HCT116 (cell line): ENCODE results near the gene IGSF3. TPM values are rescaled to one million over a fixed set of nuclear protein-coding genes. Genes with fewer than 3 reads are reported as not detected.

Experiments used
- ATAC-seq: fragments of 200-7000 bp; cut with Tn5 transposase; 2 replicates; pipeline ENCODE4 v1.9.1; 2020; ENCODE audit warnings: mild to moderate bottlenecking, moderate library complexity
- BruUV-seq: library from RNA; stranded (reverse); fragments of 400-500 nt; replicated peaks from 2 replicates; lab custom pipeline; 2021; lab: Mats Ljungman, UMichigan
- CTCF ChIA-PET: fragments of 300-600 bp; sonication (Branson Sonifier 250); formaldehyde crosslinking; loops from one replicate; lab custom pipeline; 2021; ENCODE audit warnings: antibody characterized with exemption; lab: Charles Lee
- POLR2A ChIA-PET: fragments of 300-600, 350-600 bp; sonication (Branson Sonifier 250); formaldehyde crosslinking; loops from one replicate; lab custom pipeline; 2021; ENCODE audit warnings: antibody characterized with exemption; lab: Charles Lee
- RAD21 ChIA-PET, 2 experiments: fragments of 300-600 bp; sonication (Branson Sonifier 250); formaldehyde crosslinking; loops; one replicate each; lab custom pipeline; 2023; ENCODE audit warnings: low total read pairs in 2 of 2; ENCODE audit not compliant: uncharacterized antibody in 2 of 2, unreplicated experiment in 2 of 2, low non-redundant PET in 1 of 2; lab: Charles Lee
- DNase-seq: peaks from one replicate; pipeline ENCODE4 v3.0.0-alpha.2; 2010; ENCODE audit warnings: low read depth, low spot score
- H2AFZ ChIP-seq: fragments of 200-600 bp; shearing (Covaris generic), sonication (generic); 2 replicates; pipeline ENCODE4 v1.6.1; 2017; ENCODE audit warnings: low read depth, mixed run types, mixed read lengths, antibody characterized with exemption, low read length; ENCODE audit not compliant: poor library complexity, severe bottlenecking
- H3K27ac ChIP-seq: 2 replicates; pipeline ENCODE4 v1.5.1; 2012; ENCODE audit warnings: low read depth, low read length
- H3K27me3 ChIP-seq: fragments of 200-600 bp; sonication (generic); 2 replicates; pipeline ENCODE4 v1.6.1; 2016; ENCODE audit warnings: mixed run types, low read length, mixed read lengths; ENCODE audit not compliant: insufficient read depth
- H3K36me3 ChIP-seq, 2 experiments: fragments of 200-500 bp in 1 of 2; fragments of 200-600 bp in 1 of 2; sonication (Bioruptor generic) in 1 of 2; sonication (generic) in 1 of 2; 2 replicates each; pipeline versions ENCODE4 v1.5.1 to v1.6.1; 2014 to 2016; ENCODE audit warnings: low read length in 2 of 2, inconsistent platforms in 1 of 2, mixed read lengths in 1 of 2, mixed run types in 1 of 2; ENCODE audit not compliant: insufficient read depth in 2 of 2, control insufficient read depth in 1 of 2
- H3K4me1 ChIP-seq, 2 experiments: fragments of 200-600 bp in 1 of 2; sonication (generic) in 1 of 2; 2 replicates each; pipeline versions ENCODE4 v1.5.1 to v1.6.1; 2012 to 2017; ENCODE audit warnings: low read length in 2 of 2, inconsistent platforms in 1 of 2, mild to moderate bottlenecking in 1 of 2, mixed read lengths in 1 of 2, mixed run types in 1 of 2, moderate library complexity in 1 of 2; ENCODE audit not compliant: insufficient read depth in 2 of 2, control insufficient read depth in 1 of 2
- H3K4me2 ChIP-seq: fragments of 200-600 bp; sonication (generic); 2 replicates; pipeline ENCODE4 v1.6.1; 2017; ENCODE audit warnings: mixed run types, low read length, mixed read lengths
- H3K4me3 ChIP-seq, 2 experiments: fragments of 200-600 bp in 1 of 2; sonication (generic) in 1 of 2; replicated peaks in 1 of 2; 2 replicates each; pipeline ENCODE4 v1.5.1; 2011 to 2016; ENCODE audit warnings: low read length in 2 of 2, control low read depth in 1 of 2, low read depth in 1 of 2, mild to moderate bottlenecking in 1 of 2, mixed read lengths in 1 of 2, mixed run types in 1 of 2
- H3K79me2 ChIP-seq: fragments of 200-600 bp; sonication (generic); 2 replicates; pipeline ENCODE4 v1.6.1; 2017; ENCODE audit warnings: mild to moderate bottlenecking, mixed run types, low read length, moderate library complexity, mixed read lengths; ENCODE audit not compliant: insufficient read depth
- H3K9ac ChIP-seq: fragments of 200-600 bp; sonication (generic); 2 replicates; pipeline ENCODE4 v1.6.1; 2016; ENCODE audit warnings: low read length, mixed read lengths
- H3K9me2 ChIP-seq: fragments of 200-600 bp; sonication (generic), shearing (Covaris generic); 2 replicates; pipeline ENCODE4 v1.6.1; 2017; ENCODE audit warnings: mixed run types, mild to moderate bottlenecking, moderate library complexity; ENCODE audit not compliant: insufficient read depth
- H3K9me3 ChIP-seq, 2 experiments: fragments of 200-500 bp in 1 of 2; fragments of 200-600 bp in 1 of 2; sonication (Bioruptor generic) in 1 of 2; sonication (generic) in 1 of 2; 2 replicates each; pipeline ENCODE4 v1.6.1; 2014 to 2017; ENCODE audit warnings: low read length in 2 of 2, mixed read lengths in 2 of 2, inconsistent platforms in 1 of 2, low read depth in 1 of 2, mild to moderate bottlenecking in 1 of 2, mixed run types in 1 of 2, moderate library complexity in 1 of 2; ENCODE audit not compliant: control insufficient read depth in 1 of 2, insufficient read depth in 1 of 2
- H4K20me1 ChIP-seq: fragments of 200-600 bp; sonication (generic), shearing (Covaris generic); 2 replicates; pipeline ENCODE4 v1.6.1; 2017; ENCODE audit warnings: mixed run types, mild to moderate bottlenecking, moderate library complexity; ENCODE audit not compliant: insufficient read depth
- CBX3 ChIP-seq: IDR thresholded peaks from 2 replicates; pipeline ENCODE4 v1.6.1; 2012; ENCODE audit warnings: low read depth
- CEBPB ChIP-seq: IDR thresholded peaks from 2 replicates; pipeline ENCODE4 v1.6.1; 2012; ENCODE audit warnings: low read depth
- EZH2 ChIP-seq: fragments of 200-600 bp; sonication (generic); IDR thresholded peaks from 2 replicates; pipeline ENCODE4 v1.6.1; 2017; ENCODE audit warnings: antibody characterized with exemption, mixed run types
- EZH2phosphoT487 ChIP-seq: fragments of 200-600 bp; IDR thresholded peaks from 2 replicates; pipeline ENCODE4 v1.6.1; 2018; ENCODE audit warnings: antibody characterized with exemption, borderline replicate concordance
- FOSL1 ChIP-seq: IDR thresholded peaks from 2 replicates; pipeline ENCODE4 v1.6.1; 2012; ENCODE audit warnings: low read depth
- JUND ChIP-seq: IDR thresholded peaks from 2 replicates; pipeline ENCODE4 v1.6.1; 2012
- POLR2A ChIP-seq: IDR thresholded peaks from 2 replicates; pipeline ENCODE4 v1.7.0; 2011; ENCODE audit warnings: borderline replicate concordance; ENCODE audit not compliant: insufficient read depth, insufficient read length; ENCODE audit errors: extremely low read depth
- POLR2AphosphoS5 ChIP-seq: IDR thresholded peaks from 2 replicates; pipeline ENCODE4 v1.6.1; 2011; ENCODE audit warnings: mild to moderate bottlenecking, low read depth, low read length, moderate library complexity
- RAD21 ChIP-seq: IDR thresholded peaks from 2 replicates; pipeline ENCODE4 v1.6.1; 2012; ENCODE audit warnings: low read depth, mild to moderate bottlenecking
- SP1 ChIP-seq: IDR thresholded peaks from 2 replicates; pipeline ENCODE4 v1.6.1; 2012; ENCODE audit warnings: low read depth
- SRF ChIP-seq: IDR thresholded peaks from 2 replicates; pipeline ENCODE4 v1.6.1; 2012; ENCODE audit warnings: low read depth
- TCF7L2 ChIP-seq: IDR thresholded peaks from 2 replicates; pipeline ENCODE4 v1.7.0; 2011; ENCODE audit warnings: borderline replicate concordance, inconsistent platforms; ENCODE audit not compliant: insufficient read depth, insufficient read length; ENCODE audit errors: extremely low read depth
- ZNF274 ChIP-seq: fragments of 200-500 bp; sonication (Bioruptor generic); IDR thresholded peaks from 2 replicates; pipeline ENCODE4 v1.6.1; 2014; ENCODE audit warnings: mild to moderate bottlenecking, low read depth, low read length, inconsistent platforms
- intact Hi-C: fragments of 100-400 bp; cut with micrococcal nuclease; formaldehyde crosslinking; loops from 2 replicates; pipeline ENCODE4 v1.10.0; 2022
- total RNA-seq: library from RNA; stranded (reverse); gene quantifications from one replicate; pipeline ENCODE4 v1.2.1, GENCODE V29; 2021; ENCODE audit not compliant: unreplicated experiment
- TF ChIP-seq, protein P1 (sequence below), 3 experiments: fragments of 200-600 bp in 1 of 3; sonication (generic) in 1 of 3; IDR thresholded peaks in 2 of 3; conservative IDR thresholded peaks in 1 of 3; 2 replicates each; pipeline ENCODE4 v1.5.1; 2012 to 2017; ENCODE audit warnings: low read depth in 2 of 3, low read length in 2 of 3, antibody characterized with exemption in 1 of 3, borderline replicate concordance in 1 of 3, control low read depth in 1 of 3, mild to moderate bottlenecking in 1 of 3, mixed read lengths in 1 of 3, mixed run types in 1 of 3, moderate library complexity in 1 of 3; ENCODE audit not compliant: insufficient read depth in 1 of 3
- TF ChIP-seq, protein P2 (sequence below): IDR thresholded peaks from 2 replicates; pipeline ENCODE4 v1.6.1; 2012
- TF ChIP-seq, protein P3 (sequence below): IDR thresholded peaks from 2 replicates; pipeline ENCODE4 v1.6.1; 2011; ENCODE audit warnings: mild to moderate bottlenecking, low read length, moderate library complexity; ENCODE audit not compliant: insufficient replicate concordance; ENCODE audit errors: extremely low read depth
- TF ChIP-seq, protein P4 (sequence below): IDR thresholded peaks from 2 replicates; pipeline ENCODE4 v1.6.1; 2012; ENCODE audit warnings: low read depth
- TF ChIP-seq, protein P5 (sequence below): IDR thresholded peaks from 2 replicates; pipeline ENCODE4 v1.6.1; 2012

IGSF3 gene
- total RNA-seq, 1 experiment from 2014 or later, result 18.6 TPM

DNA sequence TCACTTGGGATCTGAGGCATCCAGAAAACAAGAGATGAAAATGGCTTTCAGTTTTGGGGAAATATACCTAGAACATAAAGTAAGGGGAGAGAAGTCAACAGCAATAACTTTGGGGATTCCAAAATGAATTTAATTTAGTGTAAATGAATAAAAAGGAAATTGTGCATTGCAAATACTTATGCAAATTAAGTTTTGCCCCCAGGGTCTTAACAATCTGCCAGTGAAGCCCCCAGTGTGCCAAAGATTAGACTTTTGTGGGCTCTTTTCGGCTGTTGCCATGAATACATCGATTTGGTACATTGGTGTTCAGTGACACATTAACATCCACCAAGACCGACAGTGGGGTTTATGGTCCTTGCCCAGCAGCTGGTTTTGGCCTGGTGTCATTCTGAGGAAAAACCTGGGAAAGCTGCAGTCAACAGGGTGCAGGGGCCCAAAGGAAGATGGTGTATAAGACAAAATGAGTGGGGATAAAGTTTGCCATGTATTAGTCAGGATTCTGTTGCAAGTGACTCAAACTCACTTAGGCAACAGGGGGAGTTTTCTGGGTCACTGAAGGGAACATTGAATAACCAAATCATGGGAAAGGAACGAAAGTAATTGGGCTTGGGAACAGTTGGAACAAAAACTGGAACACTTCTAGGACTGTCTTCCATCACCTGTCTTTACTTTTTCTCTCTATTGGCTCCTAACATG is 30.2 kb upstream of the IGSF3 start:
- Histone ChIP-seq H3K4me3 (no peak overlapping the region), H3K27ac (no peak overlapping the region), H3K4me2 (no peak overlapping the region), H3K9me3 (no peaks in the 10 kb centered on the region), H3K4me1 (peaks cover 4 to 15% of the 10 kb centered on the region in 2 experiments; a peak in 3 of 4 replicates), H4K20me1 (no peaks in the 10 kb centered on the region), H2AFZ (no peak overlapping the region), H3K9me2 (0 out of 2 replicates have a peak, but pooled peaks cover 4% of the 10 kb centered on the region), H3K9ac (no peak overlapping the region), H3K36me3 (no peaks in the 10 kb centered on the region), H3K79me2 (no peaks in the 10 kb centered on the region), H3K27me3 (no peaks in the 10 kb centered on the region)
- BruUV-seq, result no TSS peak
- intact Hi-C loops, result no loop called here
- TF ChIP-seq, protein P1, sequence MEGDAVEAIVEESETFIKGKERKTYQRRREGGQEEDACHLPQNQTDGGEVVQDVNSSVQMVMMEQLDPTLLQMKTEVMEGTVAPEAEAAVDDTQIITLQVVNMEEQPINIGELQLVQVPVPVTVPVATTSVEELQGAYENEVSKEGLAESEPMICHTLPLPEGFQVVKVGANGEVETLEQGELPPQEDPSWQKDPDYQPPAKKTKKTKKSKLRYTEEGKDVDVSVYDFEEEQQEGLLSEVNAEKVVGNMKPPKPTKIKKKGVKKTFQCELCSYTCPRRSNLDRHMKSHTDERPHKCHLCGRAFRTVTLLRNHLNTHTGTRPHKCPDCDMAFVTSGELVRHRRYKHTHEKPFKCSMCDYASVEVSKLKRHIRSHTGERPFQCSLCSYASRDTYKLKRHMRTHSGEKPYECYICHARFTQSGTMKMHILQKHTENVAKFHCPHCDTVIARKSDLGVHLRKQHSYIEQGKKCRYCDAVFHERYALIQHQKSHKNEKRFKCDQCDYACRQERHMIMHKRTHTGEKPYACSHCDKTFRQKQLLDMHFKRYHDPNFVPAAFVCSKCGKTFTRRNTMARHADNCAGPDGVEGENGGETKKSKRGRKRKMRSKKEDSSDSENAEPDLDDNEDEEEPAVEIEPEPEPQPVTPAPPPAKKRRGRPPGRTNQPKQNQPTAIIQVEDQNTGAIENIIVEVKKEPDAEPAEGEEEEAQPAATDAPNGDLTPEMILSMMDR (IDR thresholded peaks at IDR 0.05 in 2 of 3, conservative IDR thresholded peaks at IDR 0.05 in 1 of 3; ENCODE audit: borderline replicate concordance in 1 of 3, insufficient read depth in 1 of 3, low read depth in 2 of 3, low read length in 2 of 3), result no peak
- no peak for TF ChIP-seq EZH2phosphoT487
- TF ChIP-seq, protein P2, sequence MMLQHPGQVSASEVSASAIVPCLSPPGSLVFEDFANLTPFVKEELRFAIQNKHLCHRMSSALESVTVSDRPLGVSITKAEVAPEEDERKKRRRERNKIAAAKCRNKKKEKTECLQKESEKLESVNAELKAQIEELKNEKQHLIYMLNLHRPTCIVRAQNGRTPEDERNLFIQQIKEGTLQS, result no peak
- no peak for TF ChIP-seq RAD21
- TF ChIP-seq CEBPB, result no peak
- TF ChIP-seq POLR2A, result no peak
- no peak for TF ChIP-seq SP1
- TF ChIP-seq JUND, result no peak
- TF ChIP-seq CBX3, result no peak
- TF ChIP-seq, protein P3, sequence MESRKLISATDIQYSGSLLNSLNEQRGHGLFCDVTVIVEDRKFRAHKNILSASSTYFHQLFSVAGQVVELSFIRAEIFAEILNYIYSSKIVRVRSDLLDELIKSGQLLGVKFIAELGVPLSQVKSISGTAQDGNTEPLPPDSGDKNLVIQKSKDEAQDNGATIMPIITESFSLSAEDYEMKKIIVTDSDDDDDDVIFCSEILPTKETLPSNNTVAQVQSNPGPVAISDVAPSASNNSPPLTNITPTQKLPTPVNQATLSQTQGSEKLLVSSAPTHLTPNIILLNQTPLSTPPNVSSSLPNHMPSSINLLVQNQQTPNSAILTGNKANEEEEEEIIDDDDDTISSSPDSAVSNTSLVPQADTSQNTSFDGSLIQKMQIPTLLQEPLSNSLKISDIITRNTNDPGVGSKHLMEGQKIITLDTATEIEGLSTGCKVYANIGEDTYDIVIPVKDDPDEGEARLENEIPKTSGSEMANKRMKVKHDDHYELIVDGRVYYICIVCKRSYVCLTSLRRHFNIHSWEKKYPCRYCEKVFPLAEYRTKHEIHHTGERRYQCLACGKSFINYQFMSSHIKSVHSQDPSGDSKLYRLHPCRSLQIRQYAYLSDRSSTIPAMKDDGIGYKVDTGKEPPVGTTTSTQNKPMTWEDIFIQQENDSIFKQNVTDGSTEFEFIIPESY, result no peak
- no peak for TF ChIP-seq TCF7L2
- TF ChIP-seq EZH2, result no peak
- TF ChIP-seq, protein P4, sequence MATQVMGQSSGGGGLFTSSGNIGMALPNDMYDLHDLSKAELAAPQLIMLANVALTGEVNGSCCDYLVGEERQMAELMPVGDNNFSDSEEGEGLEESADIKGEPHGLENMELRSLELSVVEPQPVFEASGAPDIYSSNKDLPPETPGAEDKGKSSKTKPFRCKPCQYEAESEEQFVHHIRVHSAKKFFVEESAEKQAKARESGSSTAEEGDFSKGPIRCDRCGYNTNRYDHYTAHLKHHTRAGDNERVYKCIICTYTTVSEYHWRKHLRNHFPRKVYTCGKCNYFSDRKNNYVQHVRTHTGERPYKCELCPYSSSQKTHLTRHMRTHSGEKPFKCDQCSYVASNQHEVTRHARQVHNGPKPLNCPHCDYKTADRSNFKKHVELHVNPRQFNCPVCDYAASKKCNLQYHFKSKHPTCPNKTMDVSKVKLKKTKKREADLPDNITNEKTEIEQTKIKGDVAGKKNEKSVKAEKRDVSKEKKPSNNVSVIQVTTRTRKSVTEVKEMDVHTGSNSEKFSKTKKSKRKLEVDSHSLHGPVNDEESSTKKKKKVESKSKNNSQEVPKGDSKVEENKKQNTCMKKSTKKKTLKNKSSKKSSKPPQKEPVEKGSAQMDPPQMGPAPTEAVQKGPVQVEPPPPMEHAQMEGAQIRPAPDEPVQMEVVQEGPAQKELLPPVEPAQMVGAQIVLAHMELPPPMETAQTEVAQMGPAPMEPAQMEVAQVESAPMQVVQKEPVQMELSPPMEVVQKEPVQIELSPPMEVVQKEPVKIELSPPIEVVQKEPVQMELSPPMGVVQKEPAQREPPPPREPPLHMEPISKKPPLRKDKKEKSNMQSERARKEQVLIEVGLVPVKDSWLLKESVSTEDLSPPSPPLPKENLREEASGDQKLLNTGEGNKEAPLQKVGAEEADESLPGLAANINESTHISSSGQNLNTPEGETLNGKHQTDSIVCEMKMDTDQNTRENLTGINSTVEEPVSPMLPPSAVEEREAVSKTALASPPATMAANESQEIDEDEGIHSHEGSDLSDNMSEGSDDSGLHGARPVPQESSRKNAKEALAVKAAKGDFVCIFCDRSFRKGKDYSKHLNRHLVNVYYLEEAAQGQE, result no peak
- TF ChIP-seq ZNF274, result no peak
- TF ChIP-seq, protein P5, sequence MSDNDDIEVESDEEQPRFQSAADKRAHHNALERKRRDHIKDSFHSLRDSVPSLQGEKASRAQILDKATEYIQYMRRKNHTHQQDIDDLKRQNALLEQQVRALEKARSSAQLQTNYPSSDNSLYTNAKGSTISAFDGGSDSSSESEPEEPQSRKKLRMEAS, result no peak
- TF ChIP-seq FOSL1, result no peak
- TF ChIP-seq POLR2AphosphoS5, result no peak
- no peak for TF ChIP-seq SRF
- CTCF ChIA-PET, result no interaction called here
- POLR2A ChIA-PET, result no interaction called here
- DNase-seq (no peak), ATAC-seq (no peak)
- RAD21 ChIA-PET, result no interaction called here
